Measurements from ENCODE around the gene KSR2.

Gene KSR2

GRCh38 chr12:117421068-117421752 is 547.6 kb downstream of the KSR2 start:
- ChIA-PET CTCF (interaction anchor here (0.6 to 0.9 kb wide), 2 partner anchors 25 to 48 kb away, joined by 3 to 8 read pairs; no protein-coding TSS in a partner anchor), POLR2A (no interaction called here)
- H3K36me3 ChIP-seq (ENCODE audit: control insufficient read depth in 2 of 2, insufficient read depth in 1 of 2, low read length in 2 of 2): no peaks in the 10 kb centered on the region

DNA sequence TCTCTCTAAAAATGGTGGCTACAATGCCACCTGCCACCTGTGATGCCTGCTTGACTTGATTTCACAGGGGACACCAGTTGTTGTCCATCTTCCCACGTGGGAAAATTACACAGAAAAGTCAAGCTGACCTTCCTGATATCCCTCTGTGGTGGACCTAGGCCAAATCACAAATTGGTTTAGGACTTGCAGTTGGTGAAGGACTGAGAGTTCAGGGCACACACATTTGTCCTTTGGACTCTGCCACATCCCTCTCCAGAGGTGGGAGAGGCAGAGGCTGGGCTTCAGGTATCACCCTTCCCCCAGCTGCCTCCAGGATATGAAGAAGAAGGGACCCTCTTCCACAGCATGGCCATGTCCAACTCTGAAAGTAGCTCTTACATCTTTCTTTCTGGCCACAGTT is 551.8 kb downstream of the KSR2 start:
- Histone ChIP-seq H3K36me3 (ENCODE audit: control insufficient read depth in 2 of 2, insufficient read depth in 1 of 2, low read length in 2 of 2) (no peaks in the 10 kb centered on the region), H3K4me1 (ENCODE audit: control insufficient read depth, insufficient read depth, low read length) (no peaks in the 10 kb centered on the region), H3K9me3 (ENCODE audit: control insufficient read depth, insufficient read depth, low read depth, low read length) (no peaks in the 10 kb centered on the region), H3K4me3 (ENCODE audit: low read depth, low read length) (no peak overlapping the region), H3K27ac (ENCODE audit: extremely low read depth, low read depth, low read length) (no peak overlapping the region)
- ChIA-PET POLR2A (no interaction called here), CTCF (no interaction called here)
- TF ChIP-seq ZFP3 (tag by site-specific recombination; IDR thresholded peaks at IDR 0.05; ENCODE audit: low read depth) (no peak), ZNF341 (tag by site-specific recombination; IDR thresholded peaks at IDR 0.05; ENCODE audit: low read depth) (no peak), MEIS1 (CRISPR knock-in tag; IDR thresholded peaks at IDR 0.05; ENCODE audit: borderline replicate concordance) (no peak), GFI1B (tag by site-specific recombination; IDR thresholded peaks at IDR 0.05) (no peak), ZNF664 (tag by site-specific recombination; IDR thresholded peaks at IDR 0.05) (no peak), ZNF558 (tag by site-specific recombination; IDR thresholded peaks at IDR 0.05) (no peak), HOXD13 (CRISPR knock-in tag; IDR thresholded peaks at IDR 0.05; ENCODE audit: borderline replicate concordance) (no peak), ZNF677 (tag by site-specific recombination; IDR thresholded peaks at IDR 0.05) (no peak), IKZF3 (tag by site-specific recombination; IDR thresholded peaks at IDR 0.05) (no peak), HOXA7 (CRISPR knock-in tag; IDR thresholded peaks at IDR 0.05; ENCODE audit: borderline replicate concordance) (no peak), ZNF391 (tag by site-specific recombination; IDR thresholded peaks at IDR 0.05; ENCODE audit: borderline replicate concordance, low read depth) (no peak), ZBTB21 (tag by site-specific recombination; IDR thresholded peaks at IDR 0.05) (no peak)

More at GRCh38 chr12:117421068-117421752, 547.6 kb downstream of the KSR2 start:
- no peaks in the 10 kb centered on the region for H3K9me3 ChIP-seq (ENCODE audit: control insufficient read depth, insufficient read depth, low read depth, low read length)
- H3K4me1 ChIP-seq (ENCODE audit: control insufficient read depth, insufficient read depth, low read length): no peaks in the 10 kb centered on the region
- no peak overlapping the region for H3K27ac ChIP-seq (ENCODE audit: extremely low read depth, low read depth, low read length)
- no peak for TF ChIP-seq ZNF76 (tag by site-specific recombination; IDR thresholded peaks at IDR 0.05; ENCODE audit: borderline replicate concordance, low read depth)
- TF ChIP-seq ZNF707 (tag by site-specific recombination; IDR thresholded peaks at IDR 0.05): no peak
- no peak for TF ChIP-seq TRIM28 (IDR thresholded peaks at IDR 0.05; ENCODE audit: borderline replicate concordance, low read length)
- no peak for TF ChIP-seq ZNF114 (tag by site-specific recombination; IDR thresholded peaks at IDR 0.05)
- no peak for TF ChIP-seq ZNF19 (tag by site-specific recombination; IDR thresholded peaks at IDR 0.05; ENCODE audit: low read depth)
- TF ChIP-seq BCL11A (tag by site-specific recombination; IDR thresholded peaks at IDR 0.05; ENCODE audit: low read depth): no peak
- TF ChIP-seq, protein P1, sequence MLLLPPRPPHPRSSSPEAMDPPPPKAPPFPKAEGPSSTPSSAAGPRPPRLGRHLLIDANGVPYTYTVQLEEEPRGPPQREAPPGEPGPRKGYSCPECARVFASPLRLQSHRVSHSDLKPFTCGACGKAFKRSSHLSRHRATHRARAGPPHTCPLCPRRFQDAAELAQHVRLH (tag by site-specific recombination; IDR thresholded peaks at IDR 0.05): no peak
- TF ChIP-seq REPIN1 (tag by site-specific recombination; IDR thresholded peaks at IDR 0.05; ENCODE audit: low read depth): no peak
- no peak for TF ChIP-seq ZNF843 (tag by site-specific recombination; IDR thresholded peaks at IDR 0.05)
- TF ChIP-seq ZBTB20 (tag by site-specific recombination; IDR thresholded peaks at IDR 0.05): no peak
- no peak for TF ChIP-seq ZNF155 (tag by site-specific recombination; IDR thresholded peaks at IDR 0.05)
- no peak for TF ChIP-seq ZNF266 (tag by site-specific recombination; IDR thresholded peaks at IDR 0.05; ENCODE audit: low read depth)
- TF ChIP-seq SALL2 (tag by site-specific recombination; IDR thresholded peaks at IDR 0.05; ENCODE audit: borderline replicate concordance): no peak
- no peak for TF ChIP-seq ZNF175 (tag by site-specific recombination; IDR thresholded peaks at IDR 0.05)
- no peak for TF ChIP-seq PRDM1 (tag by site-specific recombination; IDR thresholded peaks at IDR 0.05)
- TF ChIP-seq ZNF280D (tag by site-specific recombination; IDR thresholded peaks at IDR 0.05): no peak
- TF ChIP-seq, protein P2, sequence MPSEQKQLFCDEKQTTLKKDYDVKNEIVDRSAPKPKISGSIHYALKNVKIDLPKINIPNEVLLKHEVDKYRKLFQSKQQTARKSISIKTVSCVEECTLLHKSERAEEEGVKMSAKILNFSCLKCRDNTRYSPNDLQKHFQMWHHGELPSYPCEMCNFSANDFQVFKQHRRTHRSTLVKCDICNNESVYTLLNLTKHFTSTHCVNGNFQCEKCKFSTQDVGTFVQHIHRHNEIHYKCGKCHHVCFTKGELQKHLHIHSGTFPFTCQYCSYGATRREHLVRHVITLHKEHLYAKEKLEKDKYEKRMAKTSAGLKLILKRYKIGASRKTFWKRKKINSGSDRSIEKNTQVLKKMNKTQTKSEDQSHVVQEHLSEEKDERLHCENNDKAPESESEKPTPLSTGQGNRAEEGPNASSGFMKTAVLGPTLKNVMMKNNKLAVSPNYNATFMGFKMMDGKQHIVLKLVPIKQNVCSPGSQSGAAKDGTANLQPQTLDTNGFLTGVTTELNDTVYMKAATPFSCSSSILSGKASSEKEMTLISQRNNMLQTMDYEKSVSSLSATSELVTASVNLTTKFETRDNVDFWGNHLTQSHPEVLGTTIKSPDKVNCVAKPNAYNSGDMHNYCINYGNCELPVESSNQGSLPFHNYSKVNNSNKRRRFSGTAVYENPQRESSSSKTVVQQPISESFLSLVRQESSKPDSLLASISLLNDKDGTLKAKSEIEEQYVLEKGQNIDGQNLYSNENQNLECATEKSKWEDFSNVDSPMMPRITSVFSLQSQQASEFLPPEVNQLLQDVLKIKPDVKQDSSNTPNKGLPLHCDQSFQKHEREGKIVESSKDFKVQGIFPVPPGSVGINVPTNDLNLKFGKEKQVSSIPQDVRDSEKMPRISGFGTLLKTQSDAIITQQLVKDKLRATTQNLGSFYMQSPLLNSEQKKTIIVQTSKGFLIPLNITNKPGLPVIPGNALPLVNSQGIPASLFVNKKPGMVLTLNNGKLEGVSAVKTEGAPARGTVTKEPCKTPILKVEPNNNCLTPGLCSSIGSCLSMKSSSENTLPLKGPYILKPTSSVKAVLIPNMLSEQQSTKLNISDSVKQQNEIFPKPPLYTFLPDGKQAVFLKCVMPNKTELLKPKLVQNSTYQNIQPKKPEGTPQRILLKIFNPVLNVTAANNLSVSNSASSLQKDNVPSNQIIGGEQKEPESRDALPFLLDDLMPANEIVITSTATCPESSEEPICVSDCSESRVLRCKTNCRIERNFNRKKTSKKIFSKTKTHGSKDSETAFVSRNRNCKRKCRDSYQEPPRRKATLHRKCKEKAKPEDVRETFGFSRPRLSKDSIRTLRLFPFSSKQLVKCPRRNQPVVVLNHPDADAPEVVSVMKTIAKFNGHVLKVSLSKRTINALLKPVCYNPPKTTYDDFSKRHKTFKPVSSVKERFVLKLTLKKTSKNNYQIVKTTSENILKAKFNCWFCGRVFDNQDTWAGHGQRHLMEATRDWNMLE (tag by site-specific recombination; conservative IDR thresholded peaks at IDR 0.05; ENCODE audit: low read depth): no peak
- no peak for TF ChIP-seq ZBTB8A (tag by site-specific recombination; IDR thresholded peaks at IDR 0.05)
- no peak for TF ChIP-seq ZNF48 (tag by site-specific recombination; IDR thresholded peaks at IDR 0.05)
- TF ChIP-seq ZNF302 (tag by site-specific recombination; IDR thresholded peaks at IDR 0.05; ENCODE audit: low read depth): no peak
- H3K4me3 ChIP-seq (ENCODE audit: low read depth, low read length): no peak overlapping the region

Data from HEK293 (cell line).